Liver (tissue), 9 donors: ENCODE results near the gene CLOCK. TPM values are rescaled to one million over a fixed set of nuclear protein-coding genes. Genes with fewer than 3 reads are reported as not detected.

Experiments used
- DNase-seq: peaks from one replicate; pipeline ENCODE4 v3.0.0-alpha.2; 2017; ENCODE audit warnings: low spot score
- H3K27ac ChIP-seq, 2 donors: one replicate each; pipeline ENCODE4 v1.7.0; 2013; ENCODE audit warnings: inconsistent platforms in 2 of 2, low read length in 2 of 2, control low read depth in 1 of 2, low read depth in 1 of 2, mild to moderate bottlenecking in 1 of 2
- H3K27me3 ChIP-seq, 4 donors: one replicate each; pipeline versions ENCODE4 v1.6.1 to v1.7.0; 2013; ENCODE audit warnings: low read length in 3 of 4, inconsistent platforms in 1 of 4, mild to moderate bottlenecking in 1 of 4, moderate library complexity in 1 of 4; ENCODE audit not compliant: control insufficient read depth in 4 of 4, insufficient read depth in 4 of 4
- H3K36me3 ChIP-seq, 4 donors: one replicate each; pipeline versions ENCODE4 v1.6.1 to v1.7.0; 2013; ENCODE audit warnings: low read length in 3 of 4, mild to moderate bottlenecking in 3 of 4, low read depth in 1 of 4, moderate library complexity in 1 of 4; ENCODE audit not compliant: control insufficient read depth in 4 of 4, insufficient read depth in 3 of 4
- H3K4me1 ChIP-seq, 4 donors: one replicate each; pipeline versions ENCODE4 v1.6.1 to v1.7.0; 2013; ENCODE audit warnings: low read length in 3 of 4, mild to moderate bottlenecking in 3 of 4, moderate library complexity in 1 of 4; ENCODE audit not compliant: control insufficient read depth in 4 of 4, insufficient read depth in 4 of 4
- H3K4me3 ChIP-seq, 3 donors: one replicate each; pipeline versions ENCODE4 v1.6.1 to v1.7.0; 2013; ENCODE audit warnings: low read length in 3 of 3, control low read depth in 1 of 3, low read depth in 1 of 3, mild to moderate bottlenecking in 1 of 3
- H3K9ac ChIP-seq, 2 donors: one replicate each; pipeline ENCODE4 v1.7.0; 2013; ENCODE audit warnings: low read length in 2 of 2, mild to moderate bottlenecking in 2 of 2, moderate library complexity in 2 of 2, control low read depth in 1 of 2, low read depth in 1 of 2
- H3K9me3 ChIP-seq, 4 donors: one replicate each; pipeline versions ENCODE4 v1.6.1 to v1.7.0; 2013; ENCODE audit warnings: low read length in 3 of 4; ENCODE audit not compliant: control insufficient read depth in 4 of 4
- ATF3 ChIP-seq: IDR thresholded peaks from 2 replicates; pipeline ENCODE4 v1.6.1; 2016; ENCODE audit warnings: antibody characterized with exemption
- CTCF ChIP-seq: fragments of 150-350 bp; IDR thresholded peaks from 2 replicates; pipeline ENCODE4 v1.5.1; 2017; ENCODE audit warnings: improper control_type of control experiment, low read depth, low read length; ENCODE audit not compliant: missing input control
- EGR1 ChIP-seq, 2 donors: IDR thresholded peaks; 2 replicates each; pipeline ENCODE4 v1.6.1; 2016 to 2018; ENCODE audit warnings: antibody characterized with exemption in 2 of 2, low read depth in 2 of 2
- FOXA1 ChIP-seq: IDR thresholded peaks from 2 replicates; pipeline ENCODE4 v1.6.1; 2016; ENCODE audit warnings: antibody characterized with exemption
- FOXA2 ChIP-seq: IDR thresholded peaks from 2 replicates; pipeline ENCODE4 v1.6.1; 2016; ENCODE audit warnings: antibody characterized with exemption
- GABPA ChIP-seq, 2 donors: IDR thresholded peaks in 1 of 2; conservative IDR thresholded peaks in 1 of 2; 2 replicates each; pipeline ENCODE4 v1.6.1; 2016; ENCODE audit warnings: antibody characterized with exemption in 2 of 2, mild to moderate bottlenecking in 1 of 2, moderate library complexity in 1 of 2
- HNF4A ChIP-seq, 2 donors: conservative IDR thresholded peaks; 2 replicates each; pipeline ENCODE4 v1.6.1; 2016; ENCODE audit warnings: antibody characterized with exemption in 2 of 2, mild to moderate bottlenecking in 2 of 2
- HNF4G ChIP-seq: IDR thresholded peaks from 2 replicates; pipeline ENCODE4 v1.6.1; 2016; ENCODE audit warnings: antibody characterized with exemption
- JUND ChIP-seq, 2 donors: IDR thresholded peaks; 2 replicates each; pipeline ENCODE4 v1.6.1; 2016; ENCODE audit warnings: antibody characterized with exemption in 2 of 2
- MAX ChIP-seq: IDR thresholded peaks from 2 replicates; pipeline ENCODE4 v1.6.1; 2016; ENCODE audit warnings: antibody characterized with exemption
- NR2F2 ChIP-seq: IDR thresholded peaks from 2 replicates; pipeline ENCODE4 v1.6.1; 2016; ENCODE audit warnings: antibody characterized with exemption
- RAD21 ChIP-seq, 2 donors: IDR thresholded peaks; 2 replicates each; pipeline ENCODE4 v1.6.1; 2016; ENCODE audit warnings: antibody characterized with exemption in 2 of 2, mild to moderate bottlenecking in 2 of 2
- REST ChIP-seq: IDR thresholded peaks from 2 replicates; pipeline ENCODE4 v1.6.1; 2016; ENCODE audit warnings: antibody characterized with exemption, mild to moderate bottlenecking
- RXRA ChIP-seq, 2 donors: IDR thresholded peaks; 2 replicates each; pipeline ENCODE4 v1.6.1; 2017 to 2018; ENCODE audit warnings: antibody characterized with exemption in 2 of 2, mild to moderate bottlenecking in 1 of 2
- SP1 ChIP-seq: IDR thresholded peaks from 2 replicates; pipeline ENCODE4 v1.6.1; 2018; ENCODE audit warnings: antibody characterized with exemption, mild to moderate bottlenecking
- TAF1 ChIP-seq: conservative IDR thresholded peaks from 2 replicates; pipeline ENCODE4 v1.6.1; 2016; ENCODE audit warnings: antibody characterized with exemption, mild to moderate bottlenecking
- YY1 ChIP-seq: IDR thresholded peaks from 2 replicates; pipeline ENCODE4 v1.6.1; 2016; ENCODE audit warnings: antibody characterized with exemption, mild to moderate bottlenecking
- ZBTB33 ChIP-seq: IDR thresholded peaks from 2 replicates; pipeline ENCODE4 v1.6.1; 2016; ENCODE audit warnings: antibody characterized with exemption
- WGBS: extraction: QIAGEN DNeasy Blood & Tissue Kit; methylation state at CpG from one replicate; pipeline ENCODE4 v1.1.7; 2013; 5-methylcytosine and 5-hydroxymethylcytosine counted together
- polyA plus RNA-seq, 2 donors: library from polyadenylated mRNA; stranded (reverse) in 1 of 2; unstranded in 1 of 2; fragments of 200-250 nt in 1 of 2; fragments of >200 nt in 1 of 2; fragmentation: Nextera tagmentation in 1 of 2; extraction: Ambion mirVana in 1 of 2; gene quantifications; one replicate each; pipeline versions ENCODE4 v1.2.1 to v1.2.3, GENCODE V29; 2013 to 2015
- total RNA-seq, 2 donors: library from RNA; depleted of rRNA; stranded (reverse); fragments of >200 nt; gene quantifications; one replicate each; pipeline ENCODE4 v1.2.3, GENCODE V29; 2014
- donor health status: healthy.
- donor health status: healthy.
- donor health status: healthy.
- donor health status: healthy.
- donor health status: healthy.

The CLOCK gene
- total and polyA plus RNA-seq, 4 donors, result 5.1 to 19.4 (median 6.1) TPM

- TF ChIP-seq GABPA (IDR thresholded peaks at IDR 0.05 in 1 of 2, conservative IDR thresholded peaks at IDR 0.05 in 1 of 2), result no peak
- TF ChIP-seq HNF4G, result no peak
- TF ChIP-seq TAF1, result no peak
- no peak for TF ChIP-seq HNF4A (conservative IDR thresholded peaks at IDR 0.05)
- TF ChIP-seq RXRA (IDR thresholded peaks at IDR 0.05), result no peak
- TF ChIP-seq FOXA2, result no peak
- TF ChIP-seq EGR1 (IDR thresholded peaks at IDR 0.05; ENCODE audit: low read depth in 2 of 2), result no peak
- no peak for TF ChIP-seq YY1
- TF ChIP-seq REST, result no peak
- TF ChIP-seq CTCF, result no peak
- no peak for TF ChIP-seq ATF3
- TF ChIP-seq ZBTB33, result no peak
- no peak for TF ChIP-seq NR2F2
- TF ChIP-seq FOXA1, result no peak
- no peak for TF ChIP-seq MAX
- no peak for TF ChIP-seq RAD21 (IDR thresholded peaks at IDR 0.05)
- no peak for TF ChIP-seq SP1
- no peak for TF ChIP-seq JUND (IDR thresholded peaks at IDR 0.05)
- Histone ChIP-seq H3K9me3 (no peaks in the 10 kb centered on the region), H3K27ac (no peak overlapping the region), H3K27me3 (no peaks in the 10 kb centered on the region), H3K9ac (no peak overlapping the region), H3K36me3 (no peaks in the 10 kb centered on the region), H3K4me1 (peaks cover 0 to 18% (median 9%) of the 10 kb centered on the region in 4 donors), H3K4me3 (no peak overlapping the region)
- no peak for DNase-seq
- 77% methylated on average over 2 of the region's 2 CpGs for WGBS
These were observed 3.2 kb upstream of the CLOCK start for GRCh38 chr4:55549888-55550287.
